ENCODE results near the gene HDAC6.

Gene HDAC6

GRCh38 chrX:48801280-48802088 lies at the start of gene HDAC6:
Gene HDAC6, plus strand, starts transcription at chrX:48802067. Its CDS starts 626 bp downstream, at chrX:48802693.
- in situ Hi-C loops (cut with HindIII; ENCODE audit: low sequenced_read_pairs) = no loop called here
- H3K4me3 ChIP-seq (ENCODE audit: low read depth, low read length) = peak within 1 kb of the TSS; percentile 63
- DNase-seq (ENCODE audit: low read depth) = peak; percentile 95
- no peak for TF ChIP-seq CTCF (IDR thresholded peaks at IDR 0.05; ENCODE audit: low read depth, low read length, missing control alignments)

DNA sequence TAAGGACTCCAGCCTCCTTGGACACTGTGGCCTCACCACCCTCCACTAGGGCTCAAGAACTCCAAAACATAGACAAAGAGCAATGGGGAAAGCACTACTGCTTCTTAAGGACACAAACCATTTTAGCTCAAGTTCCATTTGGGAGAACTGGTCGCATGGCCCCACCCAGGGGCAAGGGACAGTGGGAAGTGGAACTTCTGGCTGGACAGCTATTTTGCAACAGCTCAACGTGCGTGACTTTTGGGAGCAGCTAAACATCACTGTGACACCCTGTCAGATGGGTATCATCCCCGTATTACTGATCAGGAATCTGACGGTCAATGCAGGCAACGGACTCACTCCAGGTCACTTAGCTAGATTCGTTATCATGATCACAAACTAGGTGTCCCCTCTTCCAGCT lies 49.4 kb upstream of the HDAC6 start:
- in situ Hi-C loops (cut with HindIII; ENCODE audit: low sequenced_read_pairs) = no loop called here
- no peak for TF ChIP-seq CTCF (IDR thresholded peaks at IDR 0.05; ENCODE audit: low read depth, low read length, missing control alignments)
- no peak overlapping the region for H3K4me3 ChIP-seq (ENCODE audit: low read depth, low read length)
- DNase-seq (ENCODE audit: low read depth) = no peak

GRCh38 chrX:48753708-48754228 lies 48.1 kb upstream of the HDAC6 start:
- no peak overlapping the region for H3K4me3 ChIP-seq (ENCODE audit: low read depth, low read length)
- in situ Hi-C loops (cut with HindIII; ENCODE audit: low sequenced_read_pairs) = no loop called here
- TF ChIP-seq CTCF (IDR thresholded peaks at IDR 0.05; ENCODE audit: low read depth, low read length, missing control alignments) = no peak
- no peak for DNase-seq (ENCODE audit: low read depth)

- no peak for TF ChIP-seq CTCF (IDR thresholded peaks at IDR 0.05; ENCODE audit: low read depth, low read length, missing control alignments)
- in situ Hi-C loops (cut with HindIII; ENCODE audit: low sequenced_read_pairs) = no loop called here
- no peak overlapping the region for H3K4me3 ChIP-seq (ENCODE audit: low read depth, low read length)
- no peak for DNase-seq (ENCODE audit: low read depth)
These were observed 47.6 kb upstream of the HDAC6 start for GRCh38 chrX:48754238-48754637.

- no peak within 1 kb of the TSS for H3K4me3 ChIP-seq (ENCODE audit: low read depth, low read length)
- no peak for DNase-seq (ENCODE audit: low read depth)
- in situ Hi-C loops (cut with HindIII; ENCODE audit: low sequenced_read_pairs) = loop anchor here (5.0 kb wide), 1 partner anchor 60 kb away; no protein-coding TSS in a partner anchor
- TF ChIP-seq CTCF (IDR thresholded peaks at IDR 0.05; ENCODE audit: low read depth, low read length, missing control alignments) = no peak
These were observed 40.0 kb upstream of the HDAC6 start, which contains the start of gene GLOD5 for GRCh38 chrX:48761674-48762471. Gene GLOD5, plus strand, starts transcription at chrX:48761747. Its CDS starts 44 bp downstream, at chrX:48761791.

GRCh38 chrX:48769230-48769629 lies 32.6 kb upstream of the HDAC6 start:
- no peak for TF ChIP-seq CTCF (IDR thresholded peaks at IDR 0.05; ENCODE audit: low read depth, low read length, missing control alignments)
- in situ Hi-C loops (cut with HindIII; ENCODE audit: low sequenced_read_pairs) = no loop called here

More at GRCh38 chrX:48769230-48769629, 32.6 kb upstream of the HDAC6 start:
- H3K4me3 ChIP-seq (ENCODE audit: low read depth, low read length) = no peak overlapping the region
- no peak for DNase-seq (ENCODE audit: low read depth)
